ENCODE data around the gene NHSL2.

Gene NHSL2

GRCh38 chrX:72011734-72012133, 101.1 kb downstream of the NHSL2 start:
- DNase-seq (ENCODE audit: extremely low spot score, insufficient read length, low read depth) (no peak), FAIRE-seq (no peak)

DNA sequence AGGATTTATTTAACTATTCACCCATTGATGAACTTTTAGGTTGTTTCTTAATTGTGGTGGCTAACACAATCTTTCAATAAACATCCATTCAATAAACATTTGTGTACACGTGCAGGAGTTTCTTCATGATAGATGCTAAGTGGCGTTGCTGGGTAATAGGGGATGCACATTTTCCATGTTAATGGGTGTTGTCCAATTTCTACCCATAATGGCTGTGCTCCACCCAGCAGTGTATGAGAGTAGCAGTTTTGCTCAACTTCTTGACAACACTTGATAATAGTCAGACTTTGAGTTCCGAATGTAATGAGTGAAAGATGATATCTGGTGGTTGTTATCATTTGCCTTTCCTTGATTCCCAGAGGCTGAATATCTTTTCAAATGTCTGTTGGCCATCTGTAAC, 104.7 kb downstream of the NHSL2 start:
- DNase-seq (ENCODE audit: extremely low spot score, insufficient read length, low read depth) (no peak), FAIRE-seq (no peak)

- DNase-seq (ENCODE audit: extremely low spot score, insufficient read length, low read depth): no peak
- no peak for FAIRE-seq
Measured at GRCh38 chrX:72016881-72017783, 106.5 kb downstream of the NHSL2 start.

DNA sequence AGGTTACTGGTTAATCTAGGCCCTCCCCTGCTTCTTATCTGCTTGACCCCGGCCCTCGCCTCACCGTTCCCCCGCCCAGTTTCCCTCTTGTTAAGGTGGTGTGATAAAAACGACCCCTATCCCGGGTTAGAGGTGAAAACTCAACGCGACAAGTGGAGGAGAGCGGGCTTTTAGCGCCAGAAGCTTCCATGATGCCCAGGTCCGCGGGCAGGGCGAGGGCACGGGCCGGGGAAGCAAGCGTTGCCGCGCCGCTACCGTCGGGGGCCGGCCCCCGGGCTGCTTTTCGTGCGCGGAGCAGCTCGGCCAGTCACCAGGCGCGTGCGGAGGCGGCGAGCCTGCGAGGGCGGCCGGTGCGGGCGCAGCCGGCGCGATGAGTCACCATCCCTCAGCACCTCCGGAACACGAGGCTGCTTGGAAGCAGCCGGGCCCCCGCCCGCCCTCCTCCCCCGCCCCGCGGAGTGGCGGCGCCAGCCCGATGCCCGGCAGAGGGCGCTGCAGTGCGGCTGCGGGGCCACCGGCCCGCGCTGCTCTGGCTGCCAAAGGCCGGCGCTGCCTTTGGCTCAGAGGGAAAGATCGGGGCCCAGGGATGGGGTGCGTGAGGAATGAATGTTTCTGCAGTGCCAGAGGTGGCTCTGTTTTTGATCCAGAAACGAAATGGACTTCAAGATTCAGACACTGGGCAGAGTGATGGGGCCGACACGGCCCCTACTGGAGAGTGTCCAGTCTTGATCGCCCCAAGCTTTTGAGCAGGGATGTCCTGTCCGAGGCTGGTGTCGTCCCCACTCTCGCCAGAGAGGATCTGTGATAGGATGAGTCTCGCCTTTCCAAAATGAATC, 107.8 kb downstream of the NHSL2 start:
- FAIRE-seq (no peak), DNase-seq (ENCODE audit: extremely low spot score, insufficient read length, low read depth) (peak; percentile 32)

- no peak for FAIRE-seq
Measured at GRCh38 chrX:72019487-72019886, 108.8 kb downstream of the NHSL2 start.

GRCh38 chrX:72020204-72020603, 109.6 kb downstream of the NHSL2 start:
- no peak for DNase-seq (ENCODE audit: extremely low spot score, insufficient read length, low read depth)
- no peak for FAIRE-seq

More at GRCh38 chrX:72019487-72019886, 108.8 kb downstream of the NHSL2 start:
- no peak for DNase-seq (ENCODE audit: extremely low spot score, insufficient read length, low read depth)

GRCh38 chrX:72020788-72021187, 110.1 kb downstream of the NHSL2 start:
- FAIRE-seq (peak; percentile 82), DNase-seq (ENCODE audit: extremely low spot score, insufficient read length, low read depth) (no peak)

GRCh38 chrX:72021975-72022374, 111.3 kb downstream of the NHSL2 start:
- DNase-seq (ENCODE audit: extremely low spot score, insufficient read length, low read depth) (no peak), FAIRE-seq (no peak)

- no peak for FAIRE-seq
Measured at GRCh38 chrX:72023071-72023470, 112.4 kb downstream of the NHSL2 start.

GRCh38 chrX:72025236-72025770, 114.7 kb downstream of the NHSL2 start:
- DNase-seq (ENCODE audit: extremely low spot score, insufficient read length, low read depth) (no peak), FAIRE-seq (no peak)

More at GRCh38 chrX:72023071-72023470, 112.4 kb downstream of the NHSL2 start:
- DNase-seq (ENCODE audit: extremely low spot score, insufficient read length, low read depth): no peak

DNA sequence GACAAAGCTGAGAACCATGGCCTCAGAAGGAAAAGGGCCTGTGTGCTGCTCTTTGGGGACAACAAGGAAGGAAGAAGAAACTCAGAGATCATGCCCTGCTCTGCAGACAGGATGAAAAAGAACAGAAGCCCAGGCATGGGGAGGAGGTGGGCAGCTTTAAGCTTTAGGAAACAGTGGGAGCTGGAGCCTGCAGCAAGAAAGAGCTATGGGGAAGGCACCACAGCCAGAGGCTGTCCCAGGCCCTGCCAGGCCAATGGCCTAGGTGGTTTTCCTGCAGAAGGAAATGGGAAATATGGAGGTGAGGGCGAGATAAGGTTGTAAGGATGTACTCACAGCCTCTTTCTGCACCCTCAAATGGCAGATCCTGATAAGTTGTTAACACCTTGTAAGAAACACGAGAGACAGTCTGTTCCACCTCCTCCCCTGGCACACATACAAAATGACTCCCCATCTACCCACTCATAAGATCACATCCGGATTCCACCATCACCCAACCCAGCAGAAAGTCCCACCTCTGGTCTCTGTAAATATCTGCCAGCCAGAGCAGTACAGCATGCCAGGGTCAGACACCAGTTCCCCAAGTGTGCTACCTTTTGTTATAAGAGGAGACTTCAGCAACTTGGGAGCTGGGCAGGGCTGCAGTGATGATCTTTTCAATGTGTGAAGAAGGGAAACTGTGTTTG, 115.8 kb downstream of the NHSL2 start:
- FAIRE-seq (no peak), DNase-seq (ENCODE audit: extremely low spot score, insufficient read length, low read depth) (no peak)

- FAIRE-seq: no peak
- no peak for DNase-seq (ENCODE audit: extremely low spot score, insufficient read length, low read depth)
Measured at GRCh38 chrX:72027024-72027913, 116.6 kb downstream of the NHSL2 start.

DNA sequence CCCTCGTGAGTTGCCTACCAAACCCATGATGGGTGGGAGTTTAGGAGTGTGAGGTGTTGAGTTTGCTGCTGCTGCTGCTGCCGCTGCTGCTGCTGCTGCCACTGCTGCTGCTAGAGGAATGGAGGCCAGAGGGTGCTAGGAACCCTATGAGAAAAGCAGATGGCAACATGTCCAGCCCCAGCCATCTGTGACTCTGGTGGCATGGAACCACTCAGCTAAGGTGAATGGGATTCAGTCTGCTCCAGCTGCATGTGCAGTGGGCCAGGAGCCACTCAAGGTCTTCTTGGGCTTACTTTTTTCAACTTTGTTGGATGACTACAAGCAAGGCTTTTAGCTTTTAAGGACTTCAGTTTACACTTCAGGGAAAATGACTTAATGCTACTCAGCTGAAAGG, 117.3 kb downstream of the NHSL2 start:
- no peak for FAIRE-seq
- DNase-seq (ENCODE audit: extremely low spot score, insufficient read length, low read depth): no peak

- DNase-seq (ENCODE audit: extremely low spot score, insufficient read length, low read depth): no peak
Measured at GRCh38 chrX:72028701-72029470, 118.2 kb downstream of the NHSL2 start.

DNA sequence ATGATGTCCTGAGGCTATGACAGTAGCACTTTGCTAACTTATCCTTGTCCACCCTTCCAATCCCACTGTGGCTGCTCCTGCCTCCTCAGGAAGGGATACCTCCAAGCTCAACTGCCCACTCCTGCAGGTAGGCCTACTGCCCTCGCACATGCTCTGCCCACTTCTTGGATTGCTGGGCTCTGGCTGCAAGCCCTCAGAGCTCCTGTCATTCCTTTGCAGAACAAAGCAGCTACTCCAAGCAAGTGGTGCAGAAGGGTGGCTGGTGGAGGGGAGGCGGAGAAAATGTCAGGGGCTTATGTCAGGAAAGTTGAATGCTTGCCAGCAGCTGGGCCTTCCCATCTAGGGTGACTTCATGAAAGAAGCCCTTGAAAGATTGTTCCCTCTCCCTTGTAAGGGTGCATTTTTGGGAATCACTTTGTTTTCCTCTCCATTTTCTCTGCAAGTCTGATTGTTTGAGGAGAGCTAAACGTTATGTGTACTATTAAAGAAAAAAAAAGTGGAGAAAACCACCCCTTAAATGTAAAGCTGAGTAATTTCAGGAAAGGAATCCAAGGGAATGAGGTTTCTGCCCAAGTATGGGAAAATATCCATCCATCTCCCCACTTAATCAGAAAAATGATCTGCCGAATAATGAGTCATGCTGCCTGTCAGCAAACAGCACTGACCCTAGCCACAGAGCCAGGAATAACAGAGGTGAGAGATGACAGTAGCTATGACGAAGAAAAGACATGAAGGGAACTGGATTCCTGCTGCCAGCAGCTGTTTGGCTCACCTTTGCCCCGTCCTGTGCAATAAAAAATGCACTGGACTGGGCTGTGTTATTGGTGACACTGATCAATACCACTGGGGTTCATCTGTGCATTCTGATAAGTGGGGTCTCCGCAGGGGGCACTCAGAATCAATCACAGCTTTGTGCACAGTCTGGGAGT, 119.1 kb downstream of the NHSL2 start:
- FAIRE-seq: no peak
- DNase-seq (ENCODE audit: extremely low spot score, insufficient read length, low read depth): no peak

More at GRCh38 chrX:72028701-72029470, 118.2 kb downstream of the NHSL2 start:
- no peak for FAIRE-seq

- FAIRE-seq (no peak), DNase-seq (ENCODE audit: extremely low spot score, insufficient read length, low read depth) (no peak)
Measured at GRCh38 chrX:72030431-72030830, 119.8 kb downstream of the NHSL2 start.

DNA sequence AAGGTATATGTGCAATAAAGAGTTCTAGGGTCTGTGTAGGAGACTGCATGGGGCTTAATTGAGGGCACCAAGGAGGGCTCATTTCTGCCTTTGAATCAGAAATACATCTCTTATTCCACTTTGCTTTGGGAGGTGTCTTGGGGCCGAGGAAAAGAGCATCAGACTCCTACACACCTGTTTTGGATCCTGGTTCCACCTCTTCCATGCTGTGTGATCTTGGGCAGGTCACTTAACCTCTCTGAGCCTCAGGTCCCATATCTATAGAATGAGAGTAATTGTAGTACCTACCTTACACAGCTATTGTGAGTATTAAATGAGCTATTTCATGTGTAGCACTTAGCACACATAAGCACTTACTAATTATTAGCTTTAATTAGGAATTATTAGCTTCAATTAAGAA, 120.5 kb downstream of the NHSL2 start:
- DNase-seq (ENCODE audit: extremely low spot score, insufficient read length, low read depth) (no peak), FAIRE-seq (no peak)

Measured in GM18507 (cell line).